Smooth muscle cell (in vitro differentiated cells): ENCODE results near the gene PTPRS. TPM values are rescaled to one million over a fixed set of nuclear protein-coding genes. Genes with fewer than 3 reads are reported as not detected.
A peak's percentile ranks its signal among the peaks of the same experiment; 100 is the strongest.

Source experiments
- DNase-seq: peaks from one replicate; lab custom pipeline; 2025; ENCODE audit not compliant: unreplicated experiment; lab: John Stamatoyannopoulos, UW
- H2AFZ ChIP-seq: fragments of 200-600 bp; sonication (generic); 2 replicates; pipeline ENCODE4 v1.6.0; 2016; ENCODE audit warnings: antibody characterized with exemption, low read depth, mild to moderate bottlenecking
- H3F3A ChIP-seq: fragments of 200-600 bp; sonication (generic); 2 replicates; pipeline ENCODE4 v1.6.0; 2017; ENCODE audit warnings: antibody characterized with exemption, low read depth
- H3K27ac ChIP-seq: fragments of 200-600 bp; sonication (generic); 2 replicates; pipeline ENCODE4 v1.5.1; 2016; ENCODE audit warnings: low read depth, mild to moderate bottlenecking
- H3K27me3 ChIP-seq: fragments of 200-600 bp; sonication (generic); 2 replicates; pipeline ENCODE4 v1.6.1; 2016; ENCODE audit warnings: low read depth, mild to moderate bottlenecking
- H3K36me3 ChIP-seq: fragments of 200-600 bp; sonication (generic); 2 replicates; pipeline ENCODE4 v1.5.1; 2016; ENCODE audit warnings: low read depth
- H3K4me1 ChIP-seq: fragments of 200-600 bp; sonication (generic); 2 replicates; pipeline ENCODE4 v1.5.1; 2016; ENCODE audit warnings: low read depth
- H3K4me2 ChIP-seq: fragments of 200-600 bp; sonication (generic); 2 replicates; pipeline ENCODE4 v1.6.0; 2016; ENCODE audit warnings: mild to moderate bottlenecking
- H3K4me3 ChIP-seq: fragments of 200-600 bp; sonication (generic); 2 replicates; pipeline ENCODE4 v1.5.1; 2016; ENCODE audit warnings: mild to moderate bottlenecking
- H3K79me2 ChIP-seq: fragments of 200-600 bp; sonication (generic); 2 replicates; pipeline ENCODE4 v1.6.0; 2016; ENCODE audit warnings: low read depth, mild to moderate bottlenecking
- H3K9ac ChIP-seq: fragments of 200-600 bp; sonication (generic); 2 replicates; pipeline ENCODE4 v1.6.0; 2016; ENCODE audit warnings: low read depth
- H3K9me3 ChIP-seq: fragments of 200-600 bp; sonication (generic); replicated peaks from 2 replicates; pipeline ENCODE4 v1.5.1; 2016; ENCODE audit warnings: low read depth
- H4K20me1 ChIP-seq: fragments of 200-600 bp; sonication (generic); 2 replicates; pipeline ENCODE4 v1.6.0; 2016; ENCODE audit warnings: low read depth
- WGBS: methylation state at CpG from one replicate; pipeline ENCODE4 v1.1.7; 2016; ENCODE audit warnings: low lambda C conversion rate; 5-methylcytosine and 5-hydroxymethylcytosine counted together
- polyA plus RNA-seq: library from polyadenylated mRNA; unstranded; fragments of >200 nt; fragmentation: Nextera tagmentation; extraction: Ambion mirVana; gene quantifications from 2 replicates; pipeline ENCODE4 v1.2.1, GENCODE V29; 2016
- total RNA-seq: library from RNA; depleted of rRNA; stranded (reverse); fragments of >200 nt; gene quantifications from 2 replicates; pipeline ENCODE4 v1.2.3, GENCODE V29; 2014
- TF ChIP-seq, protein P1 (sequence below): fragments of 200-600 bp; sonication (generic); IDR thresholded peaks from 2 replicates; pipeline ENCODE4 v1.5.1; 2017; ENCODE audit warnings: borderline replicate concordance, mild to moderate bottlenecking, antibody characterized with exemption; ENCODE audit not compliant: insufficient read depth, poor library complexity, severe bottlenecking

PTPRS gene
- total and polyA plus RNA-seq, 2 experiments from 2014 or later = 30.2 to 71.6 TPM

DNA sequence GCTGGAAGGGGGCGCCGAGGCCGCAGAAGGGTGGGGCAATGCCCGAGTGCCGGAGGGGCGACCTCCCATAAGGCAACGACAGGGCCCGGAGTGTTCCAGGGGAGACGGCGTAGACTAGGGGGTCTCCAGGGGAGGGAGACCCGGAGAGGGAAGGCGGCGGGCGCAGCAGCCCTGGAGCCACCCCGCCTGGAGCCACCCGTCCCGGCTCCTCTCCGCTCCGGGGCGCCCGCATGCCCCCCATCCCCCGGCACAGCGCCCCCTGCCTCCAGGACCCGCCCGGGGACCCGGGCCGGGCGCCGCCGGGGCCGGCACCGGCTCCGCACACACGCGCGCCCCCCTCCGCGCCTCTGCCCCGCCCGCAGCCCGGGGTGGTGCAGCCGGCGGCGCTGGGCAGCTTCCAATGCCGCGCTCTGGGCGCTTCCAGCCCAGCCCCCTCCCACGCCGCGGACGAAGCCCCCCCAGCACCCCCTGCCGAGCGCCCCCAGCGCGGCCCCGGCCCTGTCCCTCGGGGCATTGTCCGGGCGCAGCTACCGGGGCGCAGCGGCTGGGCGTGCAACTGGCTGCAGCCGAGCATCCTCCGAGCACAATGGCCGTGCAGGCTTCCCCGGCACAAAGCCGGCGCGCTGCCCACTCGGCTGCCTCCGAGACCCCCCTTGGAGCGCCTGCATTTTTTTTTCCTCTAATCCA lies 519 bp downstream of the PTPRS start:
- H3K4me2 ChIP-seq = peak overlapping the region; percentile 99

GRCh38 chr19:5339198-5339949 lies 1.2 kb downstream of the PTPRS start:
- peak overlapping the region; percentile 96 for H2AFZ ChIP-seq
- peaks cover 8% of the 10 kb centered on the region for H3K4me1 ChIP-seq
- peaks cover 37% of the 10 kb centered on the region for H4K20me1 ChIP-seq
- H3K9me3 ChIP-seq = no peaks in the 10 kb centered on the region
- WGBS = 4% methylated on average over 8 of the region's 39 CpGs
- H3K36me3 ChIP-seq = no peaks in the 10 kb centered on the region
- TF ChIP-seq, protein P1, sequence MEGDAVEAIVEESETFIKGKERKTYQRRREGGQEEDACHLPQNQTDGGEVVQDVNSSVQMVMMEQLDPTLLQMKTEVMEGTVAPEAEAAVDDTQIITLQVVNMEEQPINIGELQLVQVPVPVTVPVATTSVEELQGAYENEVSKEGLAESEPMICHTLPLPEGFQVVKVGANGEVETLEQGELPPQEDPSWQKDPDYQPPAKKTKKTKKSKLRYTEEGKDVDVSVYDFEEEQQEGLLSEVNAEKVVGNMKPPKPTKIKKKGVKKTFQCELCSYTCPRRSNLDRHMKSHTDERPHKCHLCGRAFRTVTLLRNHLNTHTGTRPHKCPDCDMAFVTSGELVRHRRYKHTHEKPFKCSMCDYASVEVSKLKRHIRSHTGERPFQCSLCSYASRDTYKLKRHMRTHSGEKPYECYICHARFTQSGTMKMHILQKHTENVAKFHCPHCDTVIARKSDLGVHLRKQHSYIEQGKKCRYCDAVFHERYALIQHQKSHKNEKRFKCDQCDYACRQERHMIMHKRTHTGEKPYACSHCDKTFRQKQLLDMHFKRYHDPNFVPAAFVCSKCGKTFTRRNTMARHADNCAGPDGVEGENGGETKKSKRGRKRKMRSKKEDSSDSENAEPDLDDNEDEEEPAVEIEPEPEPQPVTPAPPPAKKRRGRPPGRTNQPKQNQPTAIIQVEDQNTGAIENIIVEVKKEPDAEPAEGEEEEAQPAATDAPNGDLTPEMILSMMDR = no peak
- H3K27ac ChIP-seq = no peak overlapping the region
- peaks cover 31% of the 10 kb centered on the region for H3K27me3 ChIP-seq
- peak overlapping the region; percentile 81 for H3K4me3 ChIP-seq
- peak overlapping the region; percentile 76 for H3K9ac ChIP-seq
- no peak for DNase-seq
- peak overlapping the region; percentile 99 for H3K4me2 ChIP-seq
- H3F3A ChIP-seq = no peaks in the 10 kb centered on the region
- H3K79me2 ChIP-seq = no peaks in the 10 kb centered on the region

More for the DNA sequence above, 519 bp downstream of the PTPRS start:
- TF ChIP-seq, protein P1 = peak; percentile 22
- no peak for DNase-seq
- peak overlapping the region; percentile 96 for H2AFZ ChIP-seq
- peaks cover 8% of the 10 kb centered on the region for H3K4me1 ChIP-seq
- no peaks in the 10 kb centered on the region for H3K79me2 ChIP-seq
- under 1% methylated on average over 39 of the region's 73 CpGs for WGBS
- peak overlapping the region; percentile 76 for H3K9ac ChIP-seq
- no peaks in the 10 kb centered on the region for H3K36me3 ChIP-seq
- H3K9me3 ChIP-seq = no peaks in the 10 kb centered on the region
- H3K27ac ChIP-seq = no peak overlapping the region
- H4K20me1 ChIP-seq = peaks cover 32% of the 10 kb centered on the region
- no peaks in the 10 kb centered on the region for H3F3A ChIP-seq
- peak overlapping the region; percentile 81 for H3K4me3 ChIP-seq
- H3K27me3 ChIP-seq = peaks cover 31% of the 10 kb centered on the region

DNA sequence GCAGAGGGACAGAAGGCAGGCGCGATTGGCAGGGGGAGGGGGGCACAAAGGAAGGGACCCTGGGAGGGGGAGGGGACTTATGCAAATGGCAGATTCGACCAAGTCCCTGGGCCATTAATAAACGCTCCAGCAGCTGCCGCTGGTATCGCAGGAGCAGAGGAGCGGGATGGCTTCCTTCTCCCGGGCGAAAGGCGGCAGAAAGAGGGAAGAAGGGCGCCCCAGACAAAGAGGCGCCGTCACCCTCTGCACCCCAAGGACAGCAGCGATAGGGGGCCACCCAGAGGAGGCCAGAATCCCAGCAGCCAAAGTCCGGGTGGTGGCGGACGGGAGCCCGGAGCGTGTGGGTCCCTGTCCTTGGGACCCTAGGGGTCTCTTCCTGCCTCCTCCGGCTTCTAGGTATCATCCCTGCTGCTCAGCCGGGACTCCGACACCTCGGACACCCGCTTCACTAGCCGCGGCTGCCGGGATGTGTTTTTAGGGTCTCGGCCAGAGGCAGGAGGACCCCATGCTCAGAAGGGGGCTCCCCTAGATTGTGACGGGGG lies 1.9 kb downstream of the PTPRS start:
- Histone ChIP-seq H2AFZ (no peak overlapping the region), H3K79me2 (no peaks in the 10 kb centered on the region), H4K20me1 (peaks cover 42% of the 10 kb centered on the region), H3K4me2 (peak overlapping the region; percentile 99), H3K9ac (no peak overlapping the region), H3K4me3 (peak overlapping the region; percentile 81), H3K27me3 (peaks cover 31% of the 10 kb centered on the region), H3K27ac (no peak overlapping the region), H3F3A (no peaks in the 10 kb centered on the region), H3K9me3 (no peaks in the 10 kb centered on the region), H3K4me1 (peaks cover 8% of the 10 kb centered on the region), H3K36me3 (no peaks in the 10 kb centered on the region)
- no peak for DNase-seq
- WGBS = 4% methylated on average over 27 of the region's 29 CpGs
- TF ChIP-seq, protein P1 = no peak
